Endothelial cell of umbilical vein (primary cell): ENCODE measurements around the gene IZUMO4. TPM values are rescaled to one million over a fixed set of nuclear protein-coding genes. Genes with fewer than 3 reads are reported as not detected.

ENCODE experiments used
- BruUV-seq: library from RNA; stranded (reverse); fragments of 400-500 nt; replicated peaks from 2 replicates; lab custom pipeline; 2021; lab: Mats Ljungman, UMichigan
- CTCF ChIA-PET: fragments of 300-600, 350-600 bp; sonication (Branson Sonifier 250); formaldehyde crosslinking; loops from one replicate; lab custom pipeline; 2021; ENCODE audit warnings: antibody characterized with exemption, inconsistent platforms; lab: Charles Lee
- POLR2A ChIA-PET: fragments of 300-600, 350-600 bp; sonication (Branson Sonifier 250); formaldehyde crosslinking; loops from one replicate; lab custom pipeline; 2021; ENCODE audit warnings: antibody characterized with exemption, inconsistent platforms; lab: Charles Lee
- DNase-seq: peaks from one replicate; pipeline ENCODE4 v3.0.0-alpha.2; 2011; ENCODE audit warnings: low read depth, low spot score
- FAIRE-seq: peaks from 2 replicates; lab custom pipeline; 2011; peaks lifted over from hg19 to GRCh38; lab: Jason Lieb, UNC
- H2AFZ ChIP-seq: 2 replicates; pipeline ENCODE4 v1.6.0; 2012; ENCODE audit warnings: low read depth, low read length, control low read depth, inconsistent platforms
- H3K27ac ChIP-seq: 2 replicates; pipeline ENCODE4 v1.5.1; 2011; ENCODE audit warnings: low read depth, mild to moderate bottlenecking, control low read depth, low read length, moderate library complexity; ENCODE audit not compliant: insufficient read depth
- H3K27me3 ChIP-seq, 2 experiments: 2 replicates each; pipeline versions ENCODE4 v1.6.0 to v1.6.1; 2011; ENCODE audit warnings: low read length in 2 of 2, mixed read lengths in 1 of 2; ENCODE audit not compliant: control insufficient read depth in 2 of 2, insufficient read depth in 2 of 2
- H3K36me3 ChIP-seq, 2 experiments: 2 replicates in 1 of 2; 3 replicates in 1 of 2; pipeline ENCODE4 v1.5.1; 2011; ENCODE audit warnings: low read length in 2 of 2, mild to moderate bottlenecking in 1 of 2, moderate library complexity in 1 of 2; ENCODE audit not compliant: control insufficient read depth in 2 of 2, insufficient read depth in 2 of 2; ENCODE audit errors: extremely low read depth in 1 of 2
- H3K4me1 ChIP-seq: 3 replicates; pipeline ENCODE4 v1.5.1; 2011; ENCODE audit warnings: mild to moderate bottlenecking, low read length; ENCODE audit not compliant: control insufficient read depth, insufficient read depth; ENCODE audit errors: extremely low read depth
- H3K4me2 ChIP-seq: 2 replicates; pipeline ENCODE4 v1.6.1; 2011; ENCODE audit warnings: low read length, control low read depth, mixed read lengths; ENCODE audit not compliant: insufficient read depth
- H3K4me3 ChIP-seq, 3 experiments: fragments of 200-600 bp in 1 of 3; sonication (generic), shearing (Covaris generic) in 1 of 3; replicated peaks in 1 of 3; 2 replicates each; pipeline ENCODE4 v1.5.1; 2011 to 2016; ENCODE audit warnings: control low read depth in 3 of 3, low read length in 3 of 3, mild to moderate bottlenecking in 2 of 3, inconsistent platforms in 1 of 3, low read depth in 1 of 3, moderate library complexity in 1 of 3; ENCODE audit not compliant: insufficient read depth in 1 of 3
- H3K79me2 ChIP-seq: 2 replicates; pipeline ENCODE4 v1.6.0; 2012; ENCODE audit warnings: low read length, inconsistent platforms; ENCODE audit not compliant: control insufficient read depth, insufficient read depth
- H3K9ac ChIP-seq: replicated peaks from 2 replicates; pipeline ENCODE3; 2011; ENCODE audit warnings: low read length, control low read depth; ENCODE audit not compliant: insufficient read depth; ENCODE audit errors: extremely low read depth
- H3K9me1 ChIP-seq: replicated peaks from 3 replicates; pipeline ENCODE4 v1.6.0; 2011; ENCODE audit warnings: mild to moderate bottlenecking, low read length; ENCODE audit not compliant: control insufficient read depth, insufficient read depth; ENCODE audit errors: extremely low read depth
- H3K9me3 ChIP-seq: replicated peaks from 2 replicates; pipeline ENCODE4 v1.5.1; 2012; ENCODE audit warnings: low read length, inconsistent platforms; ENCODE audit not compliant: control insufficient read depth, insufficient read depth
- H4K20me1 ChIP-seq: replicated peaks from 2 replicates; pipeline ENCODE3; 2011; ENCODE audit warnings: mild to moderate bottlenecking, low read length; ENCODE audit not compliant: control insufficient read depth, insufficient read depth; ENCODE audit errors: extremely low read depth
- CTCF ChIP-seq, 2 donors: IDR thresholded peaks; 1 replicate in 1 of 2; 2 replicates in 1 of 2; pipeline ENCODE4 v1.5.1; 2011; ENCODE audit warnings: low read length in 2 of 2, mild to moderate bottlenecking in 2 of 2, moderate library complexity in 2 of 2, control low read depth in 1 of 2, inconsistent platforms in 1 of 2, low read depth in 1 of 2; ENCODE audit not compliant: insufficient read depth in 1 of 2; ENCODE audit errors: extremely low read depth in 1 of 2
- EZH2 ChIP-seq: IDR thresholded peaks from 2 replicates; pipeline ENCODE4 v1.6.1; 2012; ENCODE audit warnings: borderline replicate concordance, low read depth, mild to moderate bottlenecking, moderate library complexity, low read length, inconsistent platforms; ENCODE audit not compliant: severe bottlenecking
- FOS ChIP-seq: IDR thresholded peaks from 2 replicates; pipeline ENCODE4 v1.6.1; 2011; ENCODE audit warnings: mild to moderate bottlenecking, low read length, moderate library complexity, borderline replicate concordance; ENCODE audit not compliant: insufficient read depth
- GATA2 ChIP-seq: IDR thresholded peaks from 2 replicates; pipeline ENCODE4 v1.7.0; 2011; ENCODE audit warnings: low read depth, mild to moderate bottlenecking, moderate library complexity, mixed read lengths, low read length; ENCODE audit not compliant: insufficient read length, insufficient read depth
- JUN ChIP-seq: IDR thresholded peaks from 2 replicates; pipeline ENCODE4 v1.6.1; 2011; ENCODE audit warnings: borderline replicate concordance, low read depth; ENCODE audit not compliant: insufficient read length, insufficient read depth
- MAX ChIP-seq: IDR thresholded peaks from 2 replicates; pipeline ENCODE4 v1.6.1; 2011; ENCODE audit not compliant: insufficient read depth, insufficient read length
- MYC ChIP-seq: IDR thresholded peaks from one replicate; pipeline ENCODE4 v1.6.1; 2011; ENCODE audit warnings: mild to moderate bottlenecking, low read depth, low read length
- POLR2A ChIP-seq: IDR thresholded peaks from 2 replicates; pipeline ENCODE4 v1.6.1; 2012; ENCODE audit warnings: low read depth, mild to moderate bottlenecking, control low read depth, low read length
- POLR2AphosphoS5 ChIP-seq: IDR thresholded peaks from 2 replicates; pipeline ENCODE4 v1.6.1; 2012; ENCODE audit warnings: low read depth, mild to moderate bottlenecking, control low read depth, low read length, moderate library complexity; ENCODE audit not compliant: insufficient read depth
- dilution Hi-C: fragments of 300-500 bp; cut with MboI; formaldehyde crosslinking; loops from one replicate; pipeline ENCODE4 v1.15.0; 2019; ENCODE audit warnings: low sequenced_read_pairs; ENCODE audit not compliant: extremely low pct_ligation_motif_present
- intact Hi-C: fragments of 100-400 bp; cut with micrococcal nuclease; formaldehyde crosslinking; loops from one replicate; pipeline ENCODE4 v1.10.0; 2022
- polyA plus RNA-seq, 4 experiments: library from polyadenylated mRNA; depleted of rRNA in 3 of 4; stranded (reverse) in 3 of 4; unstranded in 1 of 4; fragments of >200 nt; gene quantifications; 2 replicates each; pipeline versions ENCODE4 v1.2.1 to v1.2.3, GENCODE V29; 2011 to 2012; ENCODE audit warnings: missing spikeins in 1 of 4
- total RNA-seq: library from RNA; stranded (reverse); gene quantifications from 2 replicates; pipeline ENCODE4 v1.2.3, GENCODE V29; 2021

Gene IZUMO4
- total and polyA plus RNA-seq, 2 donors (not counting 3 experiments of a cell fraction or from before 2014, with no cell fraction given): 1.1 to 2.0 TPM

- Histone ChIP-seq H2AFZ (no peak overlapping the region), H3K79me2 (no peaks in the 10 kb centered on the region), H3K4me2 (no peak overlapping the region), H4K20me1 (no peaks in the 10 kb centered on the region), H3K27me3 (no peaks in the 10 kb centered on the region), H3K4me1 (no peaks in the 10 kb centered on the region), H3K9me1 (no peaks in the 10 kb centered on the region), H3K4me3 (no peak overlapping the region), H3K36me3 (peaks cover 28 to 86% of the 10 kb centered on the region in 2 experiments), H3K9me3 (no peaks in the 10 kb centered on the region), H3K27ac (no peak overlapping the region), H3K9ac (no peak overlapping the region)
- CTCF ChIA-PET: no interaction called here
- POLR2A ChIA-PET: no interaction called here
- FAIRE-seq (no peak), DNase-seq (no peak)
- dilution Hi-C loops: no loop called here
- TF ChIP-seq FOS: no peak
- TF ChIP-seq POLR2AphosphoS5: no peak
- TF ChIP-seq POLR2A: no peak
- TF ChIP-seq MYC: no peak
- TF ChIP-seq MAX: no peak
- no peak for TF ChIP-seq GATA2
- TF ChIP-seq JUN: no peak
- no peak for TF ChIP-seq EZH2
- TF ChIP-seq CTCF (IDR thresholded peaks at IDR 0.05; ENCODE audit: extremely low read depth in 1 of 2, insufficient read depth in 1 of 2, low read depth in 1 of 2, low read length in 2 of 2): no peak
- no TSS peak for BruUV-seq
- intact Hi-C loops: no loop called here
These were observed 18.1 kb downstream of the IZUMO4 start for GRCh38 chr19:2114821-2115220.
